GM19351 (cell line): ENCODE measurements around the gene LY6G5C.

Experiments used
- ATAC-seq: cut with Tn5 transposase; IDR thresholded peaks from one replicate; pipeline ENCODE4 v1.9.1; 2021; ENCODE audit warnings: mild to moderate bottlenecking, moderate library complexity; ENCODE audit not compliant: unreplicated experiment

Gene LY6G5C

DNA sequence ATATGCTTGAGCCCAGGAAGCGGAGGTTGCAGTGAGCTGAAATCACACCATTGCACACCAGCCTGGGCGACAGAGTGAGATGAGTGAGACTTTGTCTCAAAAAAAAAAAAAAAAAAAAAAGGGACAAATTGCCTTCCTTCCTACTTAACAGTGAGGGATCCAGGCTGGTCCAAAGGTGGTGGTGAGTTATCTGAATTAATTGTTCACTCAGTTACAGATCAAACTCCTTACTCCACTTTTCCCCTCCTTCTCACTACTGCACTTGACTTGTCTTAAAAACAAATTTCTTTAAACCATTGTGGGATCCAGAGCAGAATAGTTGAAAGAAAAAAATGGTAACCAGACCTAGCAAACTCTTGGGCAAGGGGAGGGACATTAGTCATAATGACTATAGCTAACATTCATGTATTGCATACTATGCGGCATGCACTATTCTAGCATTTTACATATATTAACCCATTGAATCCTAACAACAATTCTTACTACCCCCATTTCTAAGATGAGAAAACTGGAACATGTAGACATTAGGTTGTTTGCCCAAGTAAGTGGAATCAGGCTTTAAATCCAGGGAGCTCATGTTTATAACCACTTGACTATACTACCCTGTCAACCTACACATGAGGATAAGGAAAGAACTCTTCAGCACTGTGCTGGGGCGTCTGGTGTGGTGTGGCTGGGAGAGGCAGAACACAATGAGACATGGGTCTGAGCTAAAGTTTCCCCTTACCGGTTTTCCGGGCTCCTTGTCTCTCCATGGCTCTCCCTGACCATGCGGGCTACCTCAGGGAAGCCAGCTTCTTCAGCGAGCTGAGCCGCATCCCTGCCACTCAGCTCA, 17.5 kb downstream of the LY6G5C start:
- no peak for ATAC-seq

DNA sequence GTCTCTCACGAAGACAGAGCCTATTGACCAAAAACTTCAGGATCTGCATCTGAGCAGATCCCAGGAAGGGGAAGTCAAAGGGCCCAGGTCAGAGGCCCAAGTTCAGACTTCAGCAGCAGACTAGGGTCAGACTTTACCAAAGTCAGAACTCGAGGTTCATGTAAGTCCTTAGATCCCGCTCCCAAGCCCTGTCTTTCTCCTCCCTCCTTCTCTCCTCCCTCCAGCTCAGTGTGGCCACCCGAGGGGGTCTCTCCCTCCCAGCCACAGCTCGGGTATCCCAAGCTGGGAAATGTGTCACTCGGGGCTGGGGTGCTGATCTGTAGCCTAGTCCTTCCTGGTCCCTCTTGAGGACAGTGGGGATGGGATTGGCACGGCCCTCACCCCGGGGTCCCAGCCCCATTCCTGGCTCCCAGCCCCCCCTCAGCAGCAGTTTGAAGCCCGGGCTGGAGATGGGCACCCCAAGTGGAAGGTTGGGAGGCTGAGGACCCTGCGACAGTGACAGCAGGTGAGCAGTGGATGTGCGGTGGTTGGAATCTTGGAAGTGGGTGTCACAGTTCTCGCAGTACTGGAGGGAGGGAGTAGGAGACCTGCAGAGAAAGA, 18.6 kb downstream of the LY6G5C start:
- ATAC-seq, result no peak

DNA sequence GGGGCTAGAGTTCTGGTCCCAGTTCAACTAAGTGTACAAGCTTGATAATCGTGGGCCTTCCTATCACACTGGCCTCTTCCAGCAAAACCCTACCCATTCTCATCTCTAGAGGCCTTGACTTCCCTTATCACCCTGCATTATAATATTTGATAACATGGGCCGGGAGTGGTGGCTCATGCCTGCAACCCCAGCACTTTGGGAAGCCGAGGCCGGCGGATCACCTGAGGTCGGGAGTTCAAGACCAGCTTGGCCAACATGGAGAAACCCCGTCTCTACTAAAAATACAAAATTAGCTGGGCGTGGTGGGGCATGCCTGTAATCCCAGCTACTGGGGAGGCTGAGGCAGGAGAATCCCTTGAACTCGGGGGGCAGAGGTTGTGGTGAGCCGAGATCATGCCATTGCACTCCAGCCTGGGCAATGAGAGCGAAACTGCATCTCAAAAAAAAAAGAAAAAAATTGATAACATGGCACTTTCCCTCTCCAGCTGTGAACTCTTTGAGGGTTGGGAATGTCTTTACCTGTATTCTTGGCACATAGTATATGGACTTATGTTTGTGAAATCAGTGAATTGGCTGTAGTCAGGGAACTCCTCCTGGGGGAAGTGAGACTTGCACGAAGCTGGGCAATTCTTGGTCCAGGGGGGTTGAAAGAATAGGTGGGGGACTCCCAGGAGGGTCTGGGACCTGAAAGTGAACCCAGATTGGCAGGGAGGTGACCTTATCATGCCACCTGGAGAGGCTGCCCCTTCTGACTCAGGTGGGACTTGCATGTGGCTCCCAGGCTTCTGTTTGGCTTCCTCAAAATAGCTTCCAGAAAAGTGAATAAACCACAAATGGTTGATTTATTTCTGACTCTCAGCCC, 19.4 kb downstream of the LY6G5C start:
- ATAC-seq, result no peak

DNA sequence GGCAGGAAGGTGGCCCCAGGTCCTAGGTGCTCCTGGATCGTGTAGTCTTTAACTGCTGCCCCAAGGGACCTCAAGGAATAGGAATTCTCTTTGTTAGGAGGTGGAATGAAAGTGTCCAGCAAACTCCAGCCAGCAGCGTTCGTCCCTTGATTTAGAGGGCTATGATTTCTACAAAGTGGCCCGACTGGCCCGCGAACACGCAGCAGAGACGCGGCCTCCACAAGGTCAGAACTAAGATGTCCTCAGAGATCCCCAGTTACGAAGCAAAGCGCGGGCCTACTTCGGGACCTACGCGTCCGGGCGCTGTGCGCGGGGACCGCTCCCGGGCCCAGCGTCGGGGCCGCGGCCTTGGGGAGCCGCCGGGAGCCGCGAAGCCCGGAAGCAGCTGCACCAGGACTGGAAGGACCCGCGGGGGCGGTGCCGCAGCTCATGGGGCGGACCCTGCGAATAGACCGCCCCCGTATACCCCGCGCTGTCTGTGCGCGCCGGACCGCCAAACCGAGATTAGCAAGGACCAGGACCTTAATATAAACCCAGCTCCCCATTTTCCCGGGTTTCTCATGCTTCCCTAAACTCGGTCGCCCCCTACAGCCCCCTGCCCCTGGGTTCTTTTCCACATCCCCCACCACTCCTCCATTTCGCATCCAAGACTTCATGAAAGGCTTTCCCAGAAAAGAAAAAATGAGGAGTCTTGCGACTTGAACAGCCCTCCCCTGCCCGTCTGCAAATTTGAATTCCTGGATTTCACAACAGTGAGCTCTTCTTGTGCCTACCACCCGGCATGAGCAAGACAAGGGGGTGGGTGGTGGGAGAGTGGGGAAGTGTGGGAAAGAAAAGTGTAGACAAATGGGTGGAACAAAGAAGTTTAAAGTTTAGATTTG, 20.2 kb downstream of the LY6G5C start, which contains the start of gene C6orf47:
C6orf47 (minus strand) TSS at position 398 of the 881 bp plus-strand sequence. CDS start 831 bp downstream, outside the sequence.
- peak; percentile 55 for ATAC-seq

DNA sequence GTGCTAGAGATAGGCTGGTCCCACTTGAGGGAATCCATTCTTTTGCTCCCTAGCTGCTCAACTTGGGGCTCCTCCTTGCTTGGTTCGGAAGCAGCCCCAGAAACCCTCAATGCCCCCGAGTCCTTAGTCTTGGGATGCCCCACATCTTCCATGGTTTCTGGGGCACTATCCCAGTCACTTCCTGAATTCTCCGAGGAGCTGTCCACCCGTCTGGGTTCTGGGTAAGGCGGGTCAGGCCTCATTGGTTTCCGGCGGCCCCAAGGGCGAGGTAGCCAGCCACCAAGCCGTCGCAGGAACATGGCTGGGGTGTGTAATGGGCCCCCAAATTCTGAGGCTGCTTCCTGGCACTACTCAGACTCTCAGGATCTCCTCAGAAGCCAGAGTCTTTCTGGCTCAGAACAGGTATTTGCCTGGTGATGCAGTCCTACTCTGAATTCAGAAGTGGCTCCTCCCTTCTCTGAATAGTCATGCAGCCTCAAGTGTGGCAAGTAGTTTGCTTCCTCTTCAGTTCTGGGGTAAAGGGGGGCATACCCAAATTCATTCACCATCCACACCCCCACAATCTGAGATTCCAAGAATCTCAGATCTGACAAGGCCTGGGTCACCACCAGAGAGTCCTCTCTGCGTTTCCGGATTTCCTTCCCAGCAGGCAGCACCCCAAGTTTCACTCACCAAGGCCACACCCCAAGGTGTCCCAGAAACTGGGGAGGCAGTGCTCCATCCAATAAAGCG, 21.1 kb downstream of the LY6G5C start:
- ATAC-seq, result no peak

DNA sequence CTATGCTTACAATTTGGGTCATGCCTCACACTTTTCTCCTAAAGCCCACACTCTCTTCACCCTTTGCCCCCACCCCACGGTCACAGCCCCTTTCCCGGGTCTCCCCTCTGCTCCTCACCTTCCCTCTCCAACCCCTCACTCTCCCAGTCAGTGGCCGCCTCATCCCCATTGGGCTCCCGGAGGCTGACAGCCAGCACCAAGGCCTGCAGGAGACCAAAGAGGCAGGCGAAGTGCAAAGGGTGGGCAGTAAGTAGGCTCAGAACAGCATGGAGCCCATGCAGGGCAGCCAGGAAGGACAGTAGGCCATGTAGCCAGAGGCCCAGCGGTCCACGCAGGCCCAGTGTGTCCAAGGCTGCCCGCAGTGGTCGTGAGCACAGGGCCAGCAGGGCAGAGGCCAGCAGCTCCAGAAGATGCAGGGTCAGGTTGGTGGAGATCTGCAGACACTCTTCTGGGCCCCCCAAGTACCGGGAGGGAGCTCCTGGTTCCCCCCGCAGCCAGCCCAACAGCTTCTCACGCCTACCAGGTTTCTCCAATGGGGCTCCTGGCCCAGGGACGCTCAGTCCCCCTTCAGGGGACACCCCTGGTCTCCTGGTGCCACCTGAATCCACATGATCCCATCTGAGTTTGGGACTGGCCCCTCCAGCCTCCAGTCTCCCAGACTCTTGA, 21.8 kb downstream of the LY6G5C start:
- no peak for ATAC-seq

DNA sequence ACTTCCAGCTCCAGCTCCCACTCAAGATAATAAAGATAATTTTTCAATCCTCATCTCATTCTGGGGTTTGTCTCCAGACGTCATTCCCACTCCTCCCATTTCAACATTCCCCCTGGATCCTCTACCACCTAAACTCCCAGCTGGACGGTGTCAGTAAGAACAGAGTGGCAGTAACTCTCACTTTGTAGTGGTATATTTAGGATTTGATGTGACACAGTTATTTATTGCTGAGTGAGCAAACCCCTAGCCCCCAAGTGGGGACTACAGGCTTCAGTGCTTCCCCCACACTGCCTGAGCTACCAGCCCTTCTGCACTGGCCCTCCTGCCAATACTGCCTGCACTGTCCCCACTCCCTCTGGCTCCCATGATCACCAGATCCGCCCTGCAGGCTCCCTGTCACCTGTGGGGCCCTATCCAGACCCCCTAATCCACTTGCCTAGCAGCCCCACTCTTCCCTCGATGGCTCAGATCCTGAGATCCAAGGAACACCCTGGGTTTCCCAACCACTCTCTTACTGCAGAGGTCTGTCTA, 22.6 kb downstream of the LY6G5C start:
- ATAC-seq, result no peak

DNA sequence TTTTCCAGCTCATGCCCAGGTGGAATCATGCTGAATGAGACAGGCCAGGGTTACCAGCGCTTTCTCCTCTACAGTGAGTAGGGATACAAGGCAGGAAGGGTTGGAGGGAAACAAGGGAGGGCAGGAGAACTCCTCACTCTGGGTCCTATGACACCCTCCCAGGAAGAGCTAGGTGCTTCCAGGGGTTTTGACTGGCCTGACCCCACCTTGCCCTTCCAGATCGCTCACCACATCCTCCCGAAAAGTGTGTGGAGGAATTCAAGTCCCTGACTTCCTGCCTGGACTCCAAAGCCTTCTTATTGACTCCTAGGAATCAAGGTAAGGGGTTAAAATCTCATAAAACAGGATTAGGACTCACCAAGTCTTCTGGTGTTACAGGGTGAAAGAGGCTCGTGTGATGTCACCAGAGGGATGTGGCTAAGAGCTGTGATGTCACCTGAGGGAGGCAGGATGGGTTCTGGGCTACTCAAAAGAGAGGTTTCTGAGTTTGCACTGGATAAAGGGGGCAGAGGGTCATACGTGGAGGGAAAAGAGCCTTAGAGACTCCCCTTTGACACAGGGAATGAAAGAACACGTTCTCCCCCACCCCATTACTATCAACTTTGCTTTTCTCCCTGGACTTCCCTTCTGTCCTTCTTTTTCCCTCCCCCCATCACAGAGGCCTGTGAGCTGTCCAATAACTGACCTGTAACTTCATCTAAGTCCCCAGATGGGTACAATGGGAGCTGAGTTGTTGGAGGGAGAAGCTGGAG, 23.3 kb downstream of the LY6G5C start:
- no peak for ATAC-seq

DNA sequence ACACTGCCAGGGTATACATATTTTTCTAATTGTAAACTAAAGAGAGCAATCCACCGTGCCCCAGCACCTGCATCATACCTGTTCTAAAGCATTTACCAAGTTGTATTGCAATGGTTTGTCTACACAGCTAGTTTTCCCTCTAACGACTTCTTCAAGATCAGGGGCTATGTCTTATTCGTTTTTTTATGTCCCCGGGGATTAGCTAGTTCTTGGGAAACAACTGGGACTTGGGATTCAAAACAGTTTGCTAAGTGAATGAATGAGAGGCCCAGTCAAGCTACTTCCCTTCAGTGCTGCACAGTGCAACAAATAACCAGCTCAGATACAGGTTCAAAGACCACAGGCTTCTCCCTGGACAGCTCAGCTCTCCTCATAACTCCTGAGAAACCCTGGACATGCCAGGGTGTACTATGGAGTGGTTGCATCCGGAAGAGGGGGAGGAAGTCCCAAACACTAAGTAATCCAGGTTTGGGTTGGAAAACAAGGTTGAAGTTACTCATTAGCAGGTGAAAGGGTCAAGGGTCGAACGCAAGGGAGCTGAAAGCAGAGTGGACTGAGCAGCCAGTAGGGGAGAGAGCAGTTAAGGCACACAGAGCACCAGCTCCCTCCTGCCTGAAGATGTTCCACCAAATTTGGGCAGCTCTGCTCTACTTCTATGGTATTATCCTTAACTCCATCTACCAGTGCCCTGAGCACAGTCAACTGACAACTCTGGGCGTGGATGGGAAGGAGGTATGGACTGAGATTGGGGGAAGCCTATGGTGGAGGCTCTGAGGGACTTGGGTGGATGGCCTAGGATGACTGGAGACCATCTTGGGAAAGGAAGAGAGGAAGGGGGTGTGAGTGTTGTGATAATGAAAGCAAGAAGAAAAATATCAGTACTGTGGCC, 25.3 kb downstream of the LY6G5C start, which contains the start of gene APOM:
APOM (plus strand) TSS at position 546 of the 889 bp plus-strand sequence; CDS start at position 619, 73 bp downstream.
- ATAC-seq, result no peak

DNA sequence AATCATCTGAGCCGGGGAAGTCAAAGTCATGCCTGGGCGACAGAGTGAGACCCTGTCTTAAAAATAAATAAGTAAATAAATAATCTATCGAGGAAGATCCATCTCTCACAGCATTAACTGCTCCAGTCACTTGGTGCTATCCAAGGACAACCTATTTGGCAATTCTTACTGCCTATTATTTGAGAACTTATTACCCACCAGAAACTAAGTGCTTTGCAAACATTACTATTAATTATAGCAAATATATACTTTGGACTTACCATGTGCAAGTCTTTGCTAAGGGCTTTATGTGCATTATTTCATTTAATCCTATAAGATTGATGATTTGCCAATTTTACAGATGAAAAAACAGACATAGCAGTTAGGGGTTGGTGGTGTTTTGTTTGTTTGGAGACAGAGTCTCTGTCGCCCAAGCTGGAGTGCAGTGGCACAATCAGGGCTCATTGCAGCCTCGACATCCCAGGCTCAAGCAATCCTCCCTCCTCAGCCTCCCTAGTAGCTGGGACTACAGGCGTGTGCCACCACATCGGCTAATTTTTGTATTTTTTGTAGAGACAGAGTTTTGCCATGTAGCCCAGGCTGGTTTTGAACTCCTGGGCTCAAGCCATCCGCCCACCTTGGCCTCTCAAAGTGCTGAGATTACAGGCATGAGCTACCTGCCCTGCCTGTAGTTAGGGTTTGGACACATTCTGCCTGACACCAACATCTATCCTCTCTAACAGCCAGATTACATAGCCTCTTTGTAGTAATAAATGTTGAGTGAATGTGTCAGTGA, 26.1 kb downstream of the LY6G5C start:
- ATAC-seq, result no peak

DNA sequence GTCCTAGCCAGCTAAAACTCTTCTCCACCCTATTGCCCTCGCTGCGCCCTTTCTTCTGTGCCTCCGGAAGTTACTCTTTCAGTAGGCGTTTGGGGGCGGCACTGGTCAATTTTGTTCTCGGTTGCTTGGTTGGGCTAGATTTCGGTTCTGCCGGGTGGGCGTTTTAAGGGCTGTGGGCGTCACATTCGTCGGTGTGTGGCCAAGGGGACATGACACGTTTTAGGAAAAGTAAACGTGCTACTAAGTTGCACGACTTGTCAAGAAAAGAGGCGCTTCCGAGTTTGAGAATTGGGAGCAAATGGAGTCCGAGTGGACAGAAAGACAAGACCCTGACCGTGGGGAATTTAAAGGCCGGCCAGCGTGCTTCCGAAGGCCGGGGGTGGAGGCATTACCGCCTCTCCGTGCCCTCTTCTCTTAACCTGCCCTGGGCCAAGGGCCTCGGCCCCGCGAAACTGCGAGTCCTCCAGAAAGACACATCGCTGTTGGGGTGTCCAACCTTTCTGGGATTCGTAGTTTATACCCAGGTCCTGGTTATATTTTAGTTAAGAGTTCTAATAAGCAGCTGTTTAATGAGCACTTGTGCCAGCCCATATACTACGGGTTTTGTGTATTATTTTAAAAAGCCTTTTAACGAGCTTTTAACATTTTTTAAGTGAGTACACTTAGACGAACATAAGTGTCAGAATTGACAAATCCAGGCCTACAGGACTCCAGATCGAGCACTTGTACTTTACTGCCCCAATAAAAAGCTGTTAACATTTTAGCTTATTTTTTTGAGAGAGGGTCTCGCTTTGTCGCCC, 27.7 kb downstream of the LY6G5C start:
- peak; percentile 71 for ATAC-seq

DNA sequence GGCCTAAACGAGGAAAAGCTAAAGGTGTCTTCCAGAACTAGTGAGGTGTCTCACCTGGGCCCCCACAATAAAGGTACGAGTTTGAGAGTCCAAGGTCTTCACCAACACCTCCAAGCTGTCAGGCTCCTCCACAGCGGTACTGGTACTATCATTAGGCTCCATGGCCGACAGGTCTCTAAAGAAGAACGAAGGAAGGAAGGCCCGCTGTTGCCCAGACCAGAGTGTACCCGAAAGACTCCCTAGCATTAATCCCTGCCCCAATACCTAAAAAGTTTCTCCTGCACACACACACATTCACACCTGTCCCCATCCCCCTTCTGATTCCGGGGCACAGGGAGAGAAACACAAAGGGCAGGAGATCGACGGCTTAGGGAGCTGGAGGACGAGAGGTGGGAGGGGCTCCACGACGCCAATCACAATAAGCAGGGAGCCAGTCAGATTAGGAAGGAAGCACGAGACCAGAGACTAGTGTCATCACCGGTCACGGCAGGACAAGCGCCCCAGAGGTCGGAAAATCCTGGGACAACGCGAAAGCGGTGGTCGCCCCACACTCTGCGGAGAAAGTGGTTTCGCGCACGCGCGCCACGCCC, 29.2 kb downstream of the LY6G5C start:
- no peak for ATAC-seq

DNA sequence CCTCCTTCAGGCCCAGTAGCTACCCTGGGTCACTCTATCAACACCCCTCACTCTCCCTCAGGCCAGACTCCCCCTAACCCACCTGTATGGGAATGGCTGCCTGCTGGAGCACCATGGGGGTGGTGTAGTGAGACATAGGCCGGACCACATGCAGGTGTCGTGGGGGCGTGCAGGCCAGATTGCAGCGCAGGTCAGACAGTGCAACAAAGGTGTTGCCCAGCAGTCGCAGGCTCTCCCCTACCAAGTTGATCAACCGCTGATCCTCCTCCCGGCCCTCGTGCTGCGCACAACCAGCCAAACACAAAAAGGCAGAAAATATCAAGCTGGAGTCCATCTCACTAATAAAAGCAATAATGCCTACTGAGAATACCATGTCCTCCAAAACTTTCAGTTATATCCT, 35.5 kb downstream of the LY6G5C start:
- ATAC-seq, result no peak

DNA sequence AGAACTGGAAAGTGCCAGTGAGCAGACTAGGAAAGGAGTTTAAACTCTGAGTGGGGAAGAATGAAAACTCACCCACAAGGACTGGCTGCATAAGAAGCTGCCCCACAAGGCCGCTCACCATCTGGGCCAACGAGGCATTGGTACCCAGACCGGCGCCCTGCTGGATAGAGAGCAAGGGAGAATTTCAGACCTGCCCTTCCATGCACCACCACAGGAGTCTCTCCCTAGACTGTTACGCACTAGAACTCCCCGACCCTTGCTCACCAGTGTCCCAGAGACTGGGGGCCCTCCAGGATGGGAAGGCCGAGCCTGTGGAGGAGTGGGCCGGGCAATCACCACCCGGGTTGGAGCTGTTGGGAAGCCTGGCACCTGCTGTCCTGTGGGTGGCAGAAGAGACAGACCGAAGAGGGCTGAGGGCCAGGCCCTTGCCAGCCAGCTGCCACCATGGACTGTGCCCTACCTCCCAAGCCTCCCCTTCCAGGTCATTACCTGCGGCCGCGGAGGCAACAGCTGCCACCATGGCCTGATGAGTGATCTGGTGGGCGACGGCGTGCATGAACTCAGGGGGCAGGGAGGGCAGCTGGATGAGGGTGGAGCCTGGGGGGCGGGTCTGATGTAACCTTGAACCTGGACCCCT, 36.9 kb downstream of the LY6G5C start:
- ATAC-seq, result no peak
